NCI-H187 (cell line): ENCODE data around the gene ELN.
"Not testable (repeated sequence)": the region's sequence is repeated elsewhere in the genome, so short reads cannot be mapped to it uniquely, and the experiment has no call there.

ENCODE experiments used
- DNase-seq, 2 experiments: peaks; one replicate each; lab custom pipeline; 2025; lab: John Stamatoyannopoulos, UW

The ELN gene

DNA sequence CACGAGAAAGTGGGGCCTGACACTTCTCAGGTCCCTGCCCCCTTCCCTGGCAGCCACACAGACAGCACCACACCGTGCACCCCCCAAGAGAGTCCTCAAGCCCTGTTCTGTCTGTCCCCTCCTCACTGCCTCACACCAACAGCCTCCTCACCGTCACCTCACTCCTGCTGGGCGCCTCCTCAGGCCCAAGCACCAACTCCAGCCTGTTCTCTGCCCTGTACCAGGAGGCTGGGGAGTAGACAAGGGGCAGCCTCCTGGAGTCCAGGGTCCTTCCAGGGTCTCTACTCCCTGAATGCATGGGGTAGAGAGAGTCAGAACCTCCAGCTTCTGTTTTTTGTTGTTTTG lies 26.9 kb upstream of the ELN start:
- no peak for DNase-seq

DNA sequence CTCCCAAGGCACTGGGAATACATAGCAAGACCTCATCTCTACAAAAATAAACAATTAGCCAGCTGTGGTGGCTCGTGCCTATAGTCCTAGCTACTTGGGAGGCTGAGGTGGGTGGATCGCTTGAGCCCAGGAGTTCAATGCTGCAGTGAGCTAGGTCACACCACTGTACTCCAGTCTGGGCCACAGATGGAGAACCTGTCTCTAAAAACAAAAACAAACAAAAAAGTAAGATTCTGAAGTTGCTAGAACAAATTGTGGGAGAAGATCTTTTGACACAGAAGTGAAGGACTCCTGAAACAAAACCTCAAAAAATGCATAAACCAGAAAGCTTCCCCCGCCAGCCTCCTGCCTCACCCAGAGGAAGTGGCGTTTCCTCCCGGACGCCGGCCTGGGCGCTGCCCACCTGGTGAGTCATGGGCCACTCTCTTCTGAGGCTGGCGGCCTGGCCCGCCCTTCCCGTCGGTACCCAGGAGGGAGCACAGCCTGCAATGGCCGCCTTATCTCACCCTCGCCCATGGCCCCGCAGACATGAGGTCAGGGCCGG lies 25.4 kb upstream of the ELN start:
- DNase-seq: no peak

DNA sequence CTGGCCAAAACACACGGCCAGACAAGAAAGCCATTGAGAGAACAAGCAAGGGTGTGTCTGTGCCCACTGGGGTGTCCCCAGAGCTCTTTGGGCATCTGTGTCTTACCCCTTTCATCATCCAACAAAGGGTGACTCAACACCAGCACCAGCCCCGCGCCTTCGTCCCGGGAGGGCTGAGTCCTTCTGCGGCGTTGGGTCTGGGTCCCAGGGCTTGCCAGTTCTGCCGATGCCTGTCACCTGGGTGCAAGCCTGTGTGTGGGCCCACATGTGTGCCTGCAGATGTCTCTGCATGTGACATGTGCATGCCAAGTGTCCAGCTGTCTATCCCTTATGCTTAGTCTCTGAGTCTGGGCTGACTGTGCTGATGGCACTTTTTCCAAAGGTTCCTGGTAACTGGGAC lies 24.4 kb upstream of the ELN start:
- DNase-seq: no peak

DNA sequence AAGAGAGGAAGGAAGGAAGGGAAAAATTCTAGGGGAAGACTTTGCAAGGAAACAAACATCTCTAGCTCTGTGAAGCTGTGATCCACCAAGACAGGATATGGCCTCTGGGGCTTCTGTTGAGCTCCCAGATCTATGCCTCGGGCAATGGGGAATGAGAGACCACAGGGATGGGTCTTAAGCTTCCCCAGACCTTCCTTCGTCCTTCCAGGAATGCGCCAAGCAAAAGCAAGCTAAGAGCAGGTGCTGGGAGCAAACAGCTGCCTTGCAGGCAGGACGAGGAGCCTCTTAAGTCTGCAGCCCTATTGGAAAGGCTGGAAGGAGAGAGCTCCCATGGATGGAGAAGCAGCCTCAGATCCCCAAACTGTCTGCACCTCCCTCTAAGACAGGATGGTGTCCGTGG lies 21.9 kb upstream of the ELN start:
- DNase-seq: no peak

DNA sequence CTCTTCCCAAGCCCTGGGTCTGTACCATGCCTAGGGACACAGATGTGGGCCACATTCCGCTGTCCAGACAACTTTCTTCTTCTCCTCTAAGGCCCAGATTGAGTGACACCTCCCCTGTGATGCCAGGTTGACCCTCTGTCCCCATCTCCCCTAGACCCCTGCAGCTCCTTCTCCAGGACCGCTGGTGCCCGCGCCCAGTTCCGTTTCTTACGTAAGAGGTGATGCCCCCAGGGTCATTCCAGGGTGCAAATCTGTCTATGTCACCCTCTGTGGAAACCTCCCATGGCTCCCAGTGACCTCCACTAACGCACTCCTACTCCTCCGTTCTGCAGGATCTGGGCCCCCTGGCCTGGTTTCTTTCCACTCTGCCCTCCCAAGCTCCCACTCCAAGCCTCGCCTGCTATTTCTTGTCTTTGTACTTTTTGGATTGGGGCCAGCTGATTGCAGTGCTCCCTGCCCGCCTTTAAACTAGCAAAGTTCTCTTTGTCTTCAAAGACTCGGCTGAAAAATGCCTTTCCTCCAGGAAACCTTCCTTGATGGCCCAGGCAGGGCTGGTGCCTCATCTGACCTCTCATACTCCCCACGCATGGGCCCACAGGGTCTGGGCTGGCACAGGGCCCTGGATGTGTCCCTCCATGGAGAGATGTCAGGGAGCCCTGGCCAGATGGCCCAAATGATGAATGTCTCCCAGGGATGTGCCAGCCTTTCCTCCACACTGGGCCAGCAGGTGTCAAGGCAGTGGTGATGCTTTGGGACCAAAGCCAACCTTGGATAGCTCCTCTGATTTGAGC lies 21.3 kb upstream of the ELN start:
- no peak for DNase-seq

DNA sequence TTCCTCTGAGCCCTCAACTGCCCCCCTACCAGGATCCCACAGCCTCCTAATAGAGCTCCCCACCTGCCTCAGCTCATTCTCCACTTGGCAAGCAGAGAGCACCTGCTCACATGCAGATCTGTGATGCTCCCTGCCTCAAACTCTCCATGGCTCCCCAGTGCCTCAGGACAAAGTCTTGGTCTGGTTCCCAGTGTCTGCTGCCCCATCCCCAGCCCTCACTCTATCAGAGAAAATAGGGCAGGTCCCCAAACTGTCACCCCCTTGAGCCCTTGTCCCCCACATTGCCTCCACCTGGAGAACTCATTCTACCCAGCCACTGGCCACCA lies 20.8 kb upstream of the ELN start:
- DNase-seq: no peak

DNA sequence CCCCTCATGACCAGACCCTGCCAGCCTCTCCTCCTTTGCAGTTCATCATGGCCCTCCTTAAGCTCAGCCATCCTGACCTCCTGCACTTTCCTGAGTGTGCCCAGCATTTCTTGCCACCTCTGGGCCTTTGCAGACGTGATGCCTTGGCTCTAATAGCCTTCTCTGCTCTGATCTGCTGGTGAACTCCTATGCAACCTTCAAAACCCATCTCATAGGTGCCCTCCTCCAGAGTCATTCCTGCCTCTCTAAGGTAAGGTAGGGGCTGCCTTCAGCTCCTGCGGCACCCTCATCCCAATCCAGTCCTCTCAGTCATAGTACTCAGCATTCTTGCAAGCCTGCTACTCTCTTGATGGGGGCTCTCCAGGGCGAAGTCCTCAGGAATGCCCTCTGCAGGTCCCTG lies 19.3 kb upstream of the ELN start:
- no peak for DNase-seq

DNA sequence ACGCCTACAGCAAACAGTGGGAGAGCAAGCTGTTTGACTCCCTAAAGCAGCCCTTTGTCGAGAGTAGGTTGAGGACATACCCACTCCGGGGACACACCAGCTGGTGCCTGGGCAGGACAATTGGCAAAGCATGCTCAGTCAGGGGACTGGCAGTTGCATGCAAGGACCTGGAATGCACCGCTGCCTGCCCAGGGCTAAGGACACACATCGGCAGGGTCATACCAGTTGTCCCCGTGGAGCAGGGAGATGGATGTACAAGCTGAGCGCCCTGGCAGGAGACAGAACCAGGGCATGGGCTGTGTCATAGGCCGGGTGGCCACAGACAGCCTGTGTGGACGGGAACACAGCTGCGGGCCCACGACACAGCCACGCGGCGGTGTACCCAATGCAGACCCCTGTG lies 18.3 kb upstream of the ELN start:
- no peak for DNase-seq

DNA sequence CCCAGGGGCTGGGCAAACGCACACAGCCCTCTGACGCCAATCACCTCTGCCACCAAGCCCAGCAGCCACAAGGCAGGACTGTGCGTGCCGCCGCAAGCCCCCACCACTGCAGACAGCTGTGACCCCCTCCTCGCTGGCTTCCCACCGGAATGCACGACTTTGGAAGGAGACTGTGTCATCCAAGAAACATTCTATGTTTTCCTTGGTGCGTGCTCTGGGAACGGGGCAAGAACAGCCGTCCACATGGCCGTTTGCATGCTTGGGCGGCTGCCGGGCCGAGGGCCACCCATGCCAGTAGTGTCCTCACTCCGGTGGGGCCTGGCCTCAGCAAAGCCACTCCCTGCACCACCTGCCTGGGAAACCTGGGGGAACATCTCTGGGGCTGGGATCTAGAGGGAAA lies 17.6 kb upstream of the ELN start:
- no peak for DNase-seq

DNA sequence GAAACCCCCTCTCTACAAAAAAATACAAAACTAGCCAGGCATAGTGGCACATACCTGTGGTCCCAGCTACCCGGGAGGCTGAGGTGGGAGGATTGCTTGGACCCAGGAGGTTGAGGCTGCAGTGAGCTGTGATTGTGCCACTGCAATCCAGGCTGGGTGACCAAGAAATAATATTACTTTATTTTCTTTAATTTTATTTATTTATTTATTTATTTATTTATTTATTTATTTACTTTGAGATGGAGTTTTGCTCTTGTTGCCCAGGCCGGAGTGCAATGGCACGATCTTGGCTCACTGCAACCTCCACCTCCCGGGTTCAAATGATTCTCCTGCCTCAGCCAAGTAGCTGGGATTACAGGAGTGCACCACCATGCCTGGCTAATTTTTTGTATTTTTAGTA lies 16.6 kb upstream of the ELN start:
- DNase-seq: not testable (repeated sequence)

DNA sequence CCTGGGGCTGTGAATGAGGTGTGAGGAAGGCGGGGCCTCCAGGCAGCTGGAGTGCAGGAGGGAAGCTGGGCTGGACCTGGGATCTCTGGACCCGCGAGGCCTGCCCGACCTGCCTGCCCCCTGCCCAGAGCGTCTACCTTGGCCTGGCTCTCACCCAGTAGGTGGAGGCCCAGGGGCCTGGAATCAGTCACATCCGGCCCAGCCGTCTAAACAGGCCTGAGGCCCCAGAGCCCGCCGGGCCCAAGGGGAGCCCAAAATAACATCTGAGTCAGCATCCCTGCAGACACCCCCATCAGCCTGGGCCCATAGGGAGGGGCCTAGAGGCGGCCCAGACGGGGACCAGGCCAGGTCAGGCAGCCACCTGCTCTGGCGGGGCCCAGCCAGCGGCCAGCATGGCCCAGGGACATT lies 15.1 kb upstream of the ELN start:
- DNase-seq: no peak

DNA sequence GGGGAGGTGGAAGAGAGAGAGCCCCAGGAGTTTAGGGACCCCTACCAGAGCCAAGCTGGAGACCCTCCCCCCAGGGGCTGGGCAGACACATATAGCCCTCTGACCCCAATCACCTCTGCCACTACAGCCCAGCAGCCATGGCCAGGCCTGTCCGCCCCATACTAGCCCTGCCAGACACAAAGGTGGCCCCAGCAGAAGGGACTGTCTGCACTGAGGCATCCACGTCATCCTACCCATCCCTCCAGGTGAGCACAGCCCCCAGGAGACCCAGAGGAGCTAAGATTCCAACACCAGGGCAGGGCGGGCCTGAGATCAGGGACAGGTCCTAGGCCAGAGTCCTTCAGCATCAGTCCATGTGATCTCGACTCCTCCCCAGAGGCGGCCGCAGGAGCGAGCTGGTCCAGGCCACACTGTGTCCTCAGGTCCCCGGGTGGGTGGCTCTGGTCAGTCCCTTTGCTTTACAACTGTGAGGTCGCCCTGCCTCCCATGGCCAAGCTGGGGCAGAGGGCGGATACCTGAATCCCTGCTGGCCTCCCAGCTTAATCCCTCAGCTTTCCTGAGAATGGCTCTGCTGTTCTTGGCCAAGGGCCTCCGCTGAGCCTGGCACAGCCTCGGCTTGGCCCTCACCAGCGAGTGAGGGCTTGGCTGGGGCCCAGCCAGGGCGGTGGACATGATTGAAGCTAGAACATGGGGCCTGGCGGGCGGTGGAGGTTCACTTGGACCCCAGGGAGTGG lies 14.3 kb upstream of the ELN start:
- DNase-seq: no peak

DNA sequence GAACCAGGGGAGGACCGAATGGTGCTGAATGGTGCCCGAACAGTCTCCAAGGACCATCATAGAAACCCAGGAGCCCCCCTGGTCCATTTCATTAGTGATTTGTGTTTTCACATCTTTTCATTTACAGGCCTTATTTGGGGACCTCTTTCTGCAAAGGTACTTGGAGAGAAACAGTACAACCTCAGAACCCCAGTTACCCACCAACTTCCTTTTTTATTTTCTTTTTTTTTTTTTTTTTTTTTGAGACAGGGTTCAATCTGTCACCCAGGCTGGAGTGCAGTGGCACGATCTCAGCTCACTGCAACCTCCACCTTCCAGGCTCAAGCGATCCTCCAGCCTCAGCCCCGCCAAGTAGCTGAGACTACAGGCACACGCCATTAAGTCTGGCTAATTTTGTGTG lies 13.0 kb upstream of the ELN start:
- no peak for DNase-seq

DNA sequence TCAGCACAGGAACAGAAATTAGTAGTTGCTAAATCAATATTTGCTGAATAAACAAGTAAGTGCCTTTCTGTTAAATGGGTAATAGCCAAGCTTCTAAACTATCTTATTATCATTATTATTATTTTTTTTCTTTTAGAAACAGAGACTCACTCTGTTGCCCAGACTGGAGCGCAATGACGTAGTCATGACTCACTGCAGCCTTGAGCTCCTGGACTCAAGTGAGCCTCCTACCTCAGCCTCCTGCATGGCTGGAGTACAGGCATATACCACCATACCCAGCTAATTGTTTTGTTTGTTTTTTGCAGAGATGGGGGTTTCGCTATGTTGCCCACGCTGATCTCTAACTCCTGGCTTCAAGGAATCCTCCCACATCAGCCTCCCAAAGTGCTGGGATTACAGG lies 12.3 kb upstream of the ELN start:
- no peak for DNase-seq

DNA sequence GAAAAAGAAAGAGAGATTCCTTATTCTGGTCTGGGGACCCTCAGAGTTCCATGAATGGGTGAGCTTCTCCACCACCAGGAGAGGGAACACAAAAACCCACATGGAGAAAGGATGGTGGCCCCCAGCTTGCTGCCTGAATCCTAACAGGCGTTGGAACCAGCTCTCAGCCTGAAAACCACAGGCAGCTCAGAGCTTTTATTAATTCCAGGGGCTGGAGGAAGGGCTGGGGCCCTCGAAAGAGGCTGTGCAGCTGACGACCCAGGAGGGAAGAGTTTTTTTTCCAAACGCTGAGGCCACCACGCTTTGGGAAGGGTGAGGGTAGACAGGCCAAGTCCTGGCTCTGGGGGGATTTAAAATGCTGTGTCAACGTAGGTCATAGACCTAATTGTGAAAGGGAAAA lies 10.8 kb upstream of the ELN start:
- no peak for DNase-seq

DNA sequence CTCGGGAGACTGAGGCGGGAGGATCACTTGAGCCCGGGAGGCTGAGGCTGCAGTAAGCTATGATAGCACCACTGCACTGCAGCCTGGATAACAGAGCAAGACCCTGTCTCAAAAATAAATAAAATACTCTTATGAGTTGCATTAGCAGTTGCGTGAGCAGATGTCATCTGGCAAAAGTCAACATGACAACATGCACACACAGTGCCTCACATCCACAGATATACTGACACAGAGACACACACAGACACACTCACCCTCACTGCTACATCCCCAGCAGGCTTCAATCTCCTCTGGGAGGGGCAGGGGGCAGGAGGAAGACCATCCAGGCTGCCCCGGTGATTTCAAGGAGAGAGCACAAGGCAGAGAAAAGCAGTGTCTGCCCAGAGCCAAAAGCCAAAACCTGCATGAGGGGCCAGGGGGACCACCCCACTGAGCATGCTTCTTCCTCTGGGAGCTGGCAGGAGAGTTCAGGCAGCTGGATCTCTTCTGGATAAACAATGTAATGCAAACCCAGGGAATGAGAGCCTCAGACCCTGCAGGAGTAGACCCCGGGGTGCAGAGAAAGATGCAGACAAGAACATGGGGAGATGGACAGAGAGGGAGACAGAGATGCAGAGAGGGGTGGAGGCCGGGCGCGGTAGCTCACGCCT lies 9.6 kb upstream of the ELN start:
- no peak for DNase-seq

DNA sequence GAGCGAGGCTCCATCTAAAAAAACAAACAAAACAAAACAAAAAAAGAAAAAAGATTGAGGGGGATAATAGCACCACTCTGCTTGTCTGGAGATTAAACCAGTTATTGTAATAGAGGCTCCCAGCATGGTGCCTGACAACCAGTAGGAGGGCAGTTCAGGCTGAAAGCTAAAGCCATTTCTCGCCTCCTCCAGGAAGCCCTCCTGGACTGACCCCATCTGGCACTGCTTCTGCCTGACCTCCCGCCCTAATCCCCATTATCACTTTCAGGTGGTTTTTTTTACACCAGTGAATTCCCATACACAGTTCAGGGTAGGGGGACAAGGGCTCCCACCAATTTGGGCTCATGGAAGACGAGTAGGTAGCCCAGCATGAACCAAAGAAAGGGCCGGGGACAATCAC lies 8.8 kb upstream of the ELN start:
- DNase-seq: no peak

DNA sequence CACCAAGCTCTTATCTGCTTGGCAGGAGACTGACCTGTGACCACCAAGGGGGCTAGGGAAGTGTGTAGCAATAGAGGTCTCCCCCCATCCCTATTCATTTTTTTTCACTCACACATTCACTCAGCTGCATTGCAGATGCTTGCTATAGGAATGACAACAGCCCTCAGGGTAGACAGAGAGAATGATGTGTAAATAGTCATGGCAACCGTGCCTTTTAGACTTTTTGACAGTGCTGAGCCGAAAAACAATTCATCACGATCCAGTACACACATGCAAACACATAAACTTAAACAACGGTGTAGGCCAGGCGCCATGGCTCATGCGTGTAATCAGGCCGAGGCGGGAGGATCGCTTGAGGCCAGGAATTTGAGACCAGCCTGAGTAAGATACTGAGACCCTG lies 7.6 kb upstream of the ELN start:
- DNase-seq: no peak

DNA sequence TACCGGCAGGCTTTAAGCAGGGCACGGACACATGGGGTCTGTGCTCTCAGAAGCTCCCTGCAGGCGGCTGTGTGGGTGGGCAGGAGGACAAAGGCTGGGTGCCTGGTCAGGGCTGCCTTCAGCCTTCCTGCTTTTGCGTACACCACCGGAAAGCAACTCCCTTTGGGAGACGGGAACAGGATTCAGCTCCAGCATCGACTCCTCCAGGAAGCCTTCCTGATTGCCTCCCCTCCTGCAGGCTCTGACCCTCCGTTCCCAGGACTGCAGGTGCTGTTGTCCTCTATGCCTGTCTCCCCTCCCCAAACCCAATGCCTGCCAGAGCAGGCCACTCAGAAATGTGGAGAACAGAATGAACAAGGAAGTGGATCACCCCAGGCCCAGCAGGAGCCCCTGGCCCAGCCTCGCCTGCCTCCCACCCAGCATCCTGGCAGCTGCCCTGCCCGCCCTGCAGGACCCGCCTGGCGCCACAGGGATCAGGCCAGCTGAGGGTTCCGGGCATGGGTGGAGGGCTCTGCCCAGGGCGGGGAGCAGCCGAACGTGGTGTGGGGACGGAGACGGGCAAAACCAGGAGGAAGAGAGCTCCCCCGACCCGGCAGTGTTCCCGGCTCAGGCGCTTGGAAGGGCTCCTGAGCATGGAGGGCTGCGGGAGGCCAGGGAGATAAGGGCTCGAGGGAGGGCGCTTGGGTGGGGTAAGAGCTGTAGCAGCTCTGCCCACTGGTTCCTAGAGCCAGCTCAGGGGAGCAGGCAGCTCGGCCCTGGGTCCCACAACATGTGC lies 6.2 kb upstream of the ELN start:
- DNase-seq: no peak

DNA sequence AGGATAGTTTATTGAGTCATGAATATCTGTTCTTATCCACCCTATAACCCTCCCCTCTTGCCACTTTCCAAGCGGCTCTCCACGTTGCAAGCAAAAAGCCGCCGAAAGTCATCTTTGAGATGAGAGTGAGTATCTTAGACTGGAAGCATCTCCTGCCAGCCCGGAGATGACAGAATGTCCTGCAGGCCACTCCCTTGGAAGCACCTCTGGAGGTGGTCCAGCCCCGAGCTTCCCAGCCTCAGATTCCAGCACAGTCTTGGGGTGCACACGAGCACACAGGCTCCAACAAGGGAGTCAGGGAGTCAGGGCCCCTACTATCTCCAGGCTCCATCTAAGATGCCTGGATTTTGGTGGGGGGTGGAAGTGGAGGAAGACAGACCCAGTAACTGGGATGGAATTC lies 5.5 kb upstream of the ELN start:
- no peak for DNase-seq

DNA sequence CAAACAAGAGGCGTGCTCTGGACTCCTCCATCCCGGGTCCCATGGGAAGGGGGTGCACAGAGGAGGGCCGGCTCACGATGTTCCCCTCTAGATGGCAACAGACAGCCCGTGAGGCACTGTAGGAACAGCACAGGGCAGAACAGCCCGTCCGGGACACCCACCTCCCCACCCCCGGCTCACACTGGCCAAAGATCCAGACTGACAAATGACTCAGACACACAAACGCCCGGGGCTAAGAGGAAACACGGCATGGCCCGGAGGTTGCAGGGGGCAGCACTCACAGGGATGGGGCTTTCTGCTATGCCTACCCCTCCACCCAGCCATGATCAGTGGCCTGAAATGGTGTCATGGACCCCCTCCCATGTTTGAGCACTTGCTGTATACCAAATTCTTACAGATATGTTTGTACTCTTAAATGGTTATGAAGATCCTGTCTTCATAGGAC lies 4.9 kb upstream of the ELN start:
- no peak for DNase-seq

DNA sequence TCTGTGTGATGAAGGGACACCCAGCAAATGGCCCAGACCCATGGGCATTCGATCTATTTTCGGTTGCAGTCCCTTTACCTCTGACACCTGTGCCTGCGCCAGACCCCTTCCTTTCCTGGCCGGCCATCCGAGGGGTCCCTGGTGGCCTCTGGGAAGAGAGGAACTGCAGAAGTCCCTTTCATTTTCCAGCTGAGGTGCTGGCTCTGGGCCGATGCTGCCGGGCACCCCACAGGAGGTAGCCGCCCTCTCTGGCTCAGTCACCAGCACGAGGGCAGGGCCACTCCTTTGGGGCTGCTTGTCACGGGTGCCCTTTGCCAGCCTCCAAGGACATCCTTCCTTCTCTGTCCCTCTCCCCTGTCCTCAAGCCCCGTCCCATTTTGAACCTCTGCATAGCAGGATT lies 4.2 kb upstream of the ELN start:
- DNase-seq: no peak

DNA sequence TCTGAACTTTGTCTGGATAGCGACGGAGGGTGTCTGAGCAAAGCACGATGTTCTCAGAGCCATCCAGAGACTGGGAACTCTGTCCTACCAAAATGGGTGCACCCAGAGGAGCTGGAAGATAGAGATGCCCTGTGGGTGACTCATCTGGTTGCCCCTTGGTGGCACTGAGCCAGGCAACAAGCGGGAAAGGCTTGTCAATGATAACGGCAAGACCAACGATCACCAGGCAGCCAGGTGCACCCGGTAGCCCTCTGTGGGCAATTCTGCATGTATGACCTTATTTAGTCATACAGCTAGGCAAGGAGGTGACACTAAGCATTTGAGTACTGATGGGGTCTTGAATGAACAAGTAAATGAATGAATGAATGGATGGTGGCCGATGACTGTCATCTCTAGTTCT lies 2.8 kb upstream of the ELN start:
- no peak for DNase-seq
